ENCODE measurements around the gene FBLIM1. TPM values are rescaled to one million over a fixed set of nuclear protein-coding genes. Genes with fewer than 3 reads are reported as not detected.

Gene FBLIM1
- total and polyA plus RNA-seq, 8 donors: 17.5 to 128 (median 69.0) TPM

DNA sequence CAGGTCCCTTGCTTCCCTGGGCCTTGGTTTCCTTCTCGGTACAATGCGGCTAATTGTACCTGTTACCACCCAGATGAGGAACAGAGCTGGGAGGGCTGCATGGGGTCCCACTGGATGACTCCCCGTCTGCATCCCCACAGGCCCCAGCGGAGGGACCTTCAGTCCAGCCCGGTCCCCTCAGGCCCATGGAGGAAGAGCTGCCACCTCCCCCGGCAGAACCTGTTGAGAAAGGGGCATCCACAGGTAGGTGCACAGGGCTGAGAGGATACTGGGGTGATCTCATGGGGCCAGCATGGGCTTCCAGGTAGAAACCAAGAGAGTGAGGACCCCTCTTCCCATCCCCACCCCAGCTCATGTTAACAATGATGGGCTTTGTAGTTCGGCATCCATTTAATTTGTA lies 9.8 kb downstream of the FBLIM1 start:
- TF ChIP-seq EP300 (IDR thresholded peaks at IDR 0.05) (no peak), POLR2AphosphoS5 (IDR thresholded peaks at IDR 0.05) (no peak), POLR2A (IDR thresholded peaks at IDR 0.05) (no peak)
- TF ChIP-seq, protein P1, sequence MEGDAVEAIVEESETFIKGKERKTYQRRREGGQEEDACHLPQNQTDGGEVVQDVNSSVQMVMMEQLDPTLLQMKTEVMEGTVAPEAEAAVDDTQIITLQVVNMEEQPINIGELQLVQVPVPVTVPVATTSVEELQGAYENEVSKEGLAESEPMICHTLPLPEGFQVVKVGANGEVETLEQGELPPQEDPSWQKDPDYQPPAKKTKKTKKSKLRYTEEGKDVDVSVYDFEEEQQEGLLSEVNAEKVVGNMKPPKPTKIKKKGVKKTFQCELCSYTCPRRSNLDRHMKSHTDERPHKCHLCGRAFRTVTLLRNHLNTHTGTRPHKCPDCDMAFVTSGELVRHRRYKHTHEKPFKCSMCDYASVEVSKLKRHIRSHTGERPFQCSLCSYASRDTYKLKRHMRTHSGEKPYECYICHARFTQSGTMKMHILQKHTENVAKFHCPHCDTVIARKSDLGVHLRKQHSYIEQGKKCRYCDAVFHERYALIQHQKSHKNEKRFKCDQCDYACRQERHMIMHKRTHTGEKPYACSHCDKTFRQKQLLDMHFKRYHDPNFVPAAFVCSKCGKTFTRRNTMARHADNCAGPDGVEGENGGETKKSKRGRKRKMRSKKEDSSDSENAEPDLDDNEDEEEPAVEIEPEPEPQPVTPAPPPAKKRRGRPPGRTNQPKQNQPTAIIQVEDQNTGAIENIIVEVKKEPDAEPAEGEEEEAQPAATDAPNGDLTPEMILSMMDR (IDR thresholded peaks at IDR 0.05): no peak
- WGBS, 5 donors: 91 to 97% (median 95%) methylated on average over 4 to 7 of the region's 7 CpGs
- no peak for DNase-seq
- intact Hi-C loops (cut with DNase I; ENCODE audit: low total_unique reads): no loop called here
- peaks cover 43 to 90% (median 88%) of the 10 kb centered on the region in 4 donors for H3K36me3 ChIP-seq
- no peak overlapping the region for H3K27ac ChIP-seq
- peaks cover 11 to 16% (median 14%) of the 10 kb centered on the region in 4 donors for H3K4me1 ChIP-seq
- H3K4me3 ChIP-seq: no peak overlapping the region
- no peaks in the 10 kb centered on the region for H3K27me3 ChIP-seq
- H3K9me3 ChIP-seq: no peaks in the 10 kb centered on the region

DNA sequence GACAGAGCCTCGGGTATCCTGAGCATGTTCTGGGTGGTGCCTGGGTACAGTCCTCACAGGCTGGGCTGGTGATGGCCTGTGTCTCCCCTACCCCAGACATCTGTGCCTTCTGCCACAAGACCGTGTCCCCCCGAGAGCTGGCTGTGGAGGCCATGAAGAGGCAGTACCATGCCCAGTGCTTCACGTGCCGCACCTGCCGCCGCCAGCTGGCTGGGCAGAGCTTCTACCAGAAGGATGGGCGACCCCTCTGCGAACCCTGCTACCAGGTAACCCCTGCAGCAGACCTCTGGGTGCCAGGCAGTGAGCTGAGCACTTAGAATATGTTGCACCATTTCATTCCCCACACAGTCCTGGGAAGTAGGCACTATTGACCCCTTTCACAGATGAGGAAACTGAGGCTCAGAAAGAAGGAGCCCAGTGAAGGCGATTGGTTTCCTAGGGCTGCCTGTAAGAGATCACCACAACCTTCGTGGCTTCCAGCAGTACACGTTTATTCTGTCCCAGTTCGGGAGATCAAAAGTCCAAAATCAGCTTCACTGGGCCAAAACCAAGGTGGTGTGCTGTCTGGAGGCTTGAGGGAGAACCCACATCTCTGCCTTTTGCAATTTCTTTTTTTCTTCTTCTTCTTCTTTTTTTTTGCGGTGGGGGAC lies 11.8 kb downstream of the FBLIM1 start:
- intact Hi-C loops (cut with DNase I; ENCODE audit: low total_unique reads): no loop called here
- H3K27me3 ChIP-seq: no peaks in the 10 kb centered on the region
- no peak overlapping the region for H3K27ac ChIP-seq
- H3K4me3 ChIP-seq: no peak overlapping the region
- peaks cover 55 to 98% (median 96%) of the 10 kb centered on the region in 4 donors for H3K36me3 ChIP-seq
- no peak for TF ChIP-seq POLR2AphosphoS5 (IDR thresholded peaks at IDR 0.05)
- TF ChIP-seq, protein P1 (IDR thresholded peaks at IDR 0.05): no peak
- no peak for TF ChIP-seq EP300 (IDR thresholded peaks at IDR 0.05)
- no peak for TF ChIP-seq POLR2A (IDR thresholded peaks at IDR 0.05)
- DNase-seq: no peak
- 92 to 95% (median 94%) methylated on average over 14 of the region's 14 CpGs for WGBS, 5 donors
- H3K4me1 ChIP-seq: no peaks in the 10 kb centered on the region
- H3K9me3 ChIP-seq: no peaks in the 10 kb centered on the region

DNA sequence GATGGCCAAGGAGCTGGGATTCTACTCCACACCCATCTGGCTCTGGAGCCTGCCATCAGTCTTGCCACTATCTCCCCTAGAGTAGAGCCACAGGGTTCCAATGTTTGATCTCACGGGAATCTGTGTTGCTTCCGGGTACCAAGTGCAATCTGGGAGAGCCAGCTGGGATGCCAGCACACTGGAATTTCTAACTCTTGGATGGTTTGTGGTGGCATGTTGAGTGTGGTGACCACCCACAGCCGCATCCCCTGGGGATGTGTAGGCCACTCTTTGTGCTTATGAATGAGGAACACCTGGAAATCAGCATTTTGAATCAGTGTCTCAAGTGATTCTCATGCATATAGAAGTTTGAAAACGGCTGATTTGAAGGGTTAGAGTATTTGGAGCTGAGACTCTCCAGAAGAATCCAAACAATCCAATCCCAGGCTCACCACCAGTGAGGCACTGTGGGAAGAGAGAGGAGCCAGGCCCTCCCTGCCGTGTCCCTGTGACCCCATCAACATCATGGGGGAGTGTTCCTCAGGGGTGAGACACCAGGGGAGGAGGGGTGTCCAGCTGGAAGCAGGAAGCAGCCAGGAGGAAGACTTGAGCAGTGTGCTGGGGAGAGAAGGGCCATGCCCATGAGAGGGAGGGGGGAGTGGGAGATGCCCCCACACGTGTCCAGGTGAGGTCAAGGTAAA lies 13.4 kb downstream of the FBLIM1 start:
- Histone ChIP-seq H3K36me3 (peaks cover 58 to 98% (median 95%) of the 10 kb centered on the region in 4 donors), H3K9me3 (no peaks in the 10 kb centered on the region), H3K4me3 (no peak overlapping the region), H3K27me3 (no peaks in the 10 kb centered on the region), H3K27ac (no peak overlapping the region), H3K4me1 (no peaks in the 10 kb centered on the region)
- TF ChIP-seq, protein P1 (IDR thresholded peaks at IDR 0.05): no peak
- TF ChIP-seq EP300 (IDR thresholded peaks at IDR 0.05) (no peak), POLR2AphosphoS5 (IDR thresholded peaks at IDR 0.05) (no peak), POLR2A (IDR thresholded peaks at IDR 0.05) (no peak)
- no peak for DNase-seq
- WGBS, 5 donors: 74 to 82% (median 79%) methylated on average over 5 to 6 of the region's 6 CpGs
- intact Hi-C loops (cut with DNase I; ENCODE audit: low total_unique reads): no loop called here

DNA sequence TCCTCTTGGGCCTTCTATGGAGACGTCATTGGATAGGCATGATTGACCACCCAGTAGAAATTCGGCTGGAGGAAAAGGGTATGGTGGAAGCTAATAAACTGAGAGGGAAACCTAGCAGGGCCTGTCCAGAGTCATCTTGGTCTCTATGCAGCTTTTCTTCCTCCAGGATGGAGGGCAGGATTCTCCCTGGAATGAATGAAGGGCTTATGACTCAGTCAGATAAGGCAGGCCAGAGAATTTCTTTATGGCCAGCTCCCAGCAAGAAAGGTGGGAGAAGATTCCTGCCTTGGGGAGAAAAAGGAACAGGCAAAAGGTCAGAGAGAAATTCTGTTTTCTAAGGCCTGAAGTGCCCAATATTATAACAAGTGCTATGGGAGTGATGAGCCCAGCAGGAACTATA lies 17.1 kb downstream of the FBLIM1 start:
- no peak overlapping the region for H3K4me3 ChIP-seq
- TF ChIP-seq, protein P1 (IDR thresholded peaks at IDR 0.05): no peak
- no peak for TF ChIP-seq EP300 (IDR thresholded peaks at IDR 0.05)
- TF ChIP-seq POLR2AphosphoS5 (IDR thresholded peaks at IDR 0.05): no peak
- TF ChIP-seq POLR2A (IDR thresholded peaks at IDR 0.05): no peak
- H3K9me3 ChIP-seq: no peaks in the 10 kb centered on the region
- H3K36me3 ChIP-seq: peaks cover 39 to 97% (median 91%) of the 10 kb centered on the region in 4 donors
- 72 to 85% (median 79%) methylated on average over 2 of the region's 2 CpGs for WGBS, 5 donors
- no peak overlapping the region for H3K27ac ChIP-seq
- H3K27me3 ChIP-seq: no peaks in the 10 kb centered on the region
- DNase-seq: no peak
- intact Hi-C loops (cut with DNase I; ENCODE audit: low total_unique reads): no loop called here
- peaks cover 4 to 20% (median 12%) of the 10 kb centered on the region in 4 donors for H3K4me1 ChIP-seq

Measured in stomach (tissue), 9 donors.